NCI-H82 treated with DMSO at 0.1 percent for 48 hours (cell line): ENCODE data around the gene RPIA.
A peak's percentile ranks its signal among the peaks of the same experiment; 100 is the strongest.
"Not testable (repeated sequence)": the region's sequence is repeated elsewhere in the genome, so short reads cannot be mapped to it uniquely, and the experiment has no call there.

ENCODE experiments used
- DNase-seq: peaks from one replicate; lab custom pipeline; 2025; ENCODE audit not compliant: unreplicated experiment; lab: John Stamatoyannopoulos, UW

Gene RPIA

GRCh38 chr2:88733155-88733902 lies 41.9 kb downstream of the RPIA start:
- no peak for DNase-seq

DNA sequence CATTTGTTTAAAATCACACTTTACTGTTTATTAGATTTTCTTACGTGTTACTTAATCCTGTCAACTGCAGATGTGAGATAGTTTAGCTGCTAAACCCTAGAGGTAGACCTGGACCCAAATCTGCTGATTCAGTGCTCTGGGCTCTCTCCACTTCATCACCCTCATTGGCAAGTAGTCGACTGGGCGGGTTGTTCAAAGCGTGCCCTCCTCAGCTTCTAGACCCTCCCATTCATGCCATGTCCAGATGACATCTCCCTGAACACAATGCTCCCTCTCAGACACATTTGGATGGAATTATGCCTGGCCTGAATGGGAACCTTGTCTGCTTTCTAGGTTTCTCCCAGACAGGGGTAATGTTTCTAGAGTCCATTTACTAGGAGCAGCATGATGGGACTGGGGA lies 43.7 kb downstream of the RPIA start:
- no peak for DNase-seq

- no peak for DNase-seq
Measured at GRCh38 chr2:88735853-88736252, 44.4 kb downstream of the RPIA start.

GRCh38 chr2:88736437-88736836 lies 45.0 kb downstream of the RPIA start:
- DNase-seq, result no peak

GRCh38 chr2:88737385-88737784 lies 45.9 kb downstream of the RPIA start:
- no peak for DNase-seq

DNA sequence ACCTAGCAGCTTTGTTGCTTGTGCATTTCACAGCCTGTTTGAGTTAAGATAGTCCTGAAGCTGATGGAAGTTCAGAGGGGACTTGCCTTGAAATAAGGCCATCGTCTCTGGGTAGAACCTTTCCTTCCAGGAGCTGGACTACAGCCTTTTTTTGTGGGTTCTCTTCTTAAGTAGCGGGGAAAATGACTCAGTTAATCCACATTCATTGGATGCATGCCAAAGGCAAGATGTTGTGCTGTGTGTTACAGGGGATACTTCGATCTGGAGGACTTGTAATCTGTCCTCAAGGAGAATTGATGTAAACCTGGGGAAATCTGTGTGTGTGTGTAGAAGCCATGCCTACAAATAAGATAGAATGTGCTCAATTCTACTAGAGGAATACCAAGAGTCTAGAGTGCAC lies 46.8 kb downstream of the RPIA start:
- no peak for DNase-seq

DNA sequence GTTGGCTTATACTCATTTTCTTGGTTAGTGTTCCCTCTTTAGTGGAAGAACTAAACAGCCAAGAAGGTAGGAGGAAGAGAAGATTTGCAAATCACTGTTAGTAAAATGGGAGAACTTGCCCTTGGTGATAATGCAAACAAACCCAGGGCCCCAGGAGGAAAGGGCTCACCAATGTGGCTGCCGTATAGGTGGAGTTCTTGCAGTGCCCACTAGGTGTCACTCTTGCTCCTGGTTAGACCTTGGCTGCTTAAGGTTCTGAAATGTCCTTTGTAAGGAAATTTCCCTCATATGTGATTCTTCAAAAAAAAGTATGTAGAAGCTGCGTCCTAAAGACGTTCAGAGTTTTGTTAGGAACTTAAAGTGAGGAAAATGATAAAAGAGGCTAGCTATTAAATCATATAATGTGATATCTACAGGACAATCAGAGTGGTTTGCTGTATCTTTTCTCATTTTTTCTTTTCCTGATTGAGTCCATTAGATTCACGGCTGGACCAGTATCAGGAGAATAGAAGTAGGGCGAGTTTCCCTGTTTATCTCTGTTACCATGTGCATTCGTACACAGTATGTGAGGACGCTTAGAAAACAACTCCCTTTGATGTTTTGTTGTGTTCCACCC lies 48.6 kb downstream of the RPIA start:
- DNase-seq, result peak; percentile 36

DNA sequence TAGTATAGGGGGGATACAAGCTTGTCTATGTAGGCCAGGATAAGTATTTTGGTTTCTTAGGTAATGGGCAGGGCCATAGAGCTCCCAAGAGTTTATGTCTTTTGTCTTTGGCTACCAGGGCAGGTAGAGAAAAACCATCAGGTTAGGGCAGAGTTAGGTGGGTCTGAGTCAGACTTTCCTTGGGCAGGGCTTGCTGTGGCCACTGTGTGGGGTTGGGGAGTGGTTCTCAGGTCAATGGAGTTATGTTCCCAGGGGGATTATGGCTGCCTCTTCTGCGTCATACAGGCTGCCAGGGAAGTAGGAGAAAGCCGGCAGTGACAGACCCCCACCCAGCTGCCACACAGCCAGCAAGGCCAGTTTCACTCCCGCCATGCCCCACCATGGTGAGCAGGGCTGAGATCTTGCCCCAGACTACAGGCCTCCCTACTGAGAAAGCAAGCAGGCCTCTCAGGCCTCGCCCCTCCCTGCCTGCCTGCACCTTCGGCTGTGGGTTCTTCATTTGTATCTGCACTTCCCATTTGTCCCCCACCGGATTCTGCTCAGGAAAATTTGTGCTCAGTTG lies 55.5 kb downstream of the RPIA start:
- no peak for DNase-seq

DNA sequence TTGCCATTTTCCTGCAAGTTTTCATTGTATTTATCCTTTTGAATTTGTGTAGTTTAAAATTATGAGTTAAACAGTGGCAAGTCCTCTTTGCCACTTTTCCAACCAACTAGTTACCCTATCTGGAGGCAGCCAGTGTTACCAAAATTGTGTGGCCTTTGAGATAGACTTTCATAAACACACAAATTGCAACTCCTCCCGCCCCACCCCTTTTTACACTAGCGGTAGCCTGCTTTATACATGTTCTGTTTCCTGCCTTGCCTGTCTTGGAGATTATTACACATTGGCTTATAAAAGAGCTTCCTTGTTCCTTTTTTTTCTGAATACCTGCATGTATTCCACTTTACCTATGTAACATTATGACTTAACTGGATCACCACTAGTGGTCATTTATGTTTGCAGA lies 56.5 kb downstream of the RPIA start:
- no peak for DNase-seq

DNA sequence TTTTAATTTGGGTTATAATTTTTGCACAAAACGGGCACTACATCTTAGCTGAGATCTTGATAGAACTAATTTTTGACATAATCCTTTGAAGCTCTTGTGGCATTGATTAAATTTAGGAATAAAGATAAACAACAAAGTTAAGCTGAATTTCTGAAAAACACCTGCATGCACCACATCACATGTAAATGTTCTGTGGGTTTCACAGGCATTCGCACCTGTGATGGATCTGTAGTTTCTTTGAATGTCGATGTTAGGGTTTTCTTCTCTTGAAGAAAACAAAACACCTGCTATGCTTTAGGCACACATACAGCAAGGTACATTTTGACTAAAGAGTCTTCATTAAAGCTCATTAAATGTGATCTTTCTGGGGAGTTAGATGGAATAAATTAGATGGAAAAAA lies 60.3 kb downstream of the RPIA start:
- DNase-seq, result no peak

DNA sequence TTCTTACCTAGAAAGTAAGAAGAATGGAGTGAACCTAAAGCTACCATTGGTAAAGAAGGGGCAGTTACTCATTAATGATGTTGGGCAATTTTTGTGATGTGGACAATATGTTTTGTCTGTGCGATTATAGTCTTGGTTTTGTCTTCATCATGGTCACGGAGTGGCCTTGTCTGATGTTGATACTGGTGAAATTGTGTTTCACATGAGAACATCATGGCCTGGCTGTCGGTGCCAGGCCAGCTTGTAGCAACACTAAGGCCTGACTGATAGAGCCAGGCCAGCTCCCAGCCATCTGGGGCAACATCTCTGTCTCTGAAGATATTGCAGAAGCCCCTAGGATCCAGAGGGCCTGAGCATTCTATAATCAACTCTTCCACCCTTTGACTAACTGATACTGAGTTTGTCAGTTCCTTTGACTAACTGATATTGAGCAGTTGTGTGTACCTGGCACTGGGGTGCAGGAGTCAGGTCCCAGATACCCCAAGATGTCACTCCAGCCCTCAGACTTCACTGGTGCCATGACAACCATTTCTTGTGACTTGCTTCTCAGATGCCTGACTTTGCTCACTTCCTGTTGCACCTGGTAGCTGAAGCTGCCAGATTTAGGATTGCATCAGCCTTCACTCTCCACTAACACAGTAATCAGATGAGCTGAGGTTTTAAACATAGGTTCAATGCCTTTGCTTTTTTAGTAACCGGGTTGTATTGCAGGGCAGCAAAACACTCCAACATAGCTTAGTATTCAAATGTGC lies 62.5 kb downstream of the RPIA start:
- DNase-seq, result no peak

GRCh38 chr2:88754585-88755320 lies 63.3 kb downstream of the RPIA start:
- no peak for DNase-seq

- no peak for DNase-seq
Measured at GRCh38 chr2:88755836-88756235, 64.4 kb downstream of the RPIA start.

GRCh38 chr2:88757025-88757424 lies 65.6 kb downstream of the RPIA start:
- DNase-seq, result no peak

DNA sequence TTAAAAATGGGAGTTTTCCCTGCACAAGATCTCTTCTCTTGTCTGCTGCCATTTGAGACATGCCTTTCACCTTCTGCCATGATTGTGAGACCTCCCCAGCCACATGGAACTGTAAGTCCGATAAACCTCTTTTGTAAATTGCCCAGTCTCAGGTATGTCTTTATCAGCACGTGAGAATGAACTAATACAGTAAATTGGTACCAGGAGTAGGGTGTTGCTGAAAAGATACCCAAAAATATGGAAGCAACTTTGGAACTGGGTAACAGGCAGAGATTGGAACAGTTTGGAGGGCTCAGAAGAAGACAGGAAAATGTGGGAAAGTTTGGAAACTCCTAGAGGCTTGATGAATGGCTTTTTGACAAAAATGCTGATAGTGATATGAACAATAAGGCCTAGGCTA lies 67.2 kb downstream of the RPIA start:
- not testable (repeated sequence) for DNase-seq

DNA sequence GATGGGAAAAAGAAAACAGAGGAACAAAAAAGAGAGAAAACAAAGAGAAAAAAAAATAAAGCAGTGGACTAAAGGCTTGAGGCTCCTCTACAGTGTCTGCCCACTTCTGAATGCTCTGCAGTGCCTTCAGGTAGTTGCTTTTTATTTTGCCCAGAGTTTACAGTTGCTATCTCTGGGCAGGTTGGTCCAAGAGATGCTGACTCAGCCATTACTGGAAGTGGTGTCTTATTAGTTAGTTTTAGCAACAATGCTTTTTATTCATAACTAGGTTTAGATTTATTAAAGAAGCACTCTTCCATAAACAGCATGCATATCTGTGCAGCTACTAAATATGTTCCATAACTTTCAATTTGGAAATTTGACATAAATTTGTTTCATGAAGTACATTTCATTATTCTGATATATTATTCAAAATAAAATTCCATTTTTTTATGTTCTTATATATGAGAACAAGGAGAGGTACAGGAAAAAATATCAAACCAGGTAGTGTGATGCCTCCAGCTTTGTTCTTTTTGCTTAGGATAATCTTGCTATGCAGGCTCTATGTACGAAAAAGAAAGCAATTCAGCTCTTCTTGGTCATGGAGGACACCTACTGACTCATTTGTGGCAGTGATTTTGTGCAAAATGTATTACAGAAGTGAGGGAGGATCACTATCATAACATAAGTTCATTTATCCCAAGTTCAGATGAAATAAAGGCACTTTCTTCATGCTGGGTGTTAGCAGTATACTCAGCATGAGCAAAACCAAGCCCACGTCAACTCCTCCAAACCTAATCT lies 69.5 kb downstream of the RPIA start:
- DNase-seq, result no peak

GRCh38 chr2:88764141-88764849 lies 72.8 kb downstream of the RPIA start:
- no peak for DNase-seq

DNA sequence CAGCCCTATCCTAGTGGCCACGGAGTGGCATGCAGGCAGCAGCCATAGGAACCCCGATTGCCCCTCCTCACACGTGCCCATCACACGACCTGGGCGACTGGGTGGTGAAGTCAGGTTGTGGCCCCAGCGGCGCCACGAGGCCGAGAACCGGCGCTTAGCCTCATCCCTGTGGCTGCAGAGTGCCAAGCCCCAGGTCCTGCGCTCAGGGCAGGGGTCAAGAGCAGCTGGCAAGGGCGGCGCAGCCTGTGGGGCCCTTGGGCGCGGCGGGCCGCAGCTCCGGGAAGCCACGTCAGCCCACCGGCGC lies 73.3 kb downstream of the RPIA start:
- no peak for DNase-seq

DNA sequence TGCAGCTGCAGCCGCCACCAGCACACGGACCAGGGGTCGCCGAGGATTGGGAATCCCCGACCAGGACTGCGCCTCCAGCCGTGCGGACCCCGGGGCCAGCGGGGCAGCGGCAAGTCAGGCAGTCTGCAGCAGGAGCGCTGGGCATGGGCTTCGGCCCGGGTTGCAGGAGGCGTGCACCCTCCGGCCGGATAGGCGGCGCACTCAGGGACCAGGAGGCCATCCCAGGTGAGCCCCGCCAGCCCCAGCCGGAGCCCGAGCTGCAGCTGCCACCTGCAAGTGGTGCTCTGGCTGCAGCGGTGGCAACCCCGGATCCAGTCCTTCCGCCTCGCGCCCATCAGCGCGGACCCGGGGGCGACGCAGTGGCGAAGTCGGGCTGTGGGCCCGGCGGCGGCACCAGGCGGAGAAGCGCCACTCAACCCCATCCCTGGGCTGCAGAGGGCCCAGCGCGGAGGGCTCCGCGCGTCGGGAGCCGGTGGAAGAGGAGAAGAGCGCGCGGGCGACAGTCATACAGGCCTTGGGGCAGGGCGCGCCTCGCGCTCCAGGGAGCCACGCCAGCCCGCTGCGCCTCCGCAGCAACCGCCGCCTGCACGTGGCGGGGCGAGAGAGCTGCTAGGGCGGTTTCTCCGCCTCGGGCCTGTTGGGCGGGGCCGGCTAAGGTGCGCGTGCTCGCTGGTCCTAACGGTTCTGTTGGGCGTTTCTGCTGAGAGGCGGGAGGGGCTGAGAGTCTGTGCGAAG lies 73.8 kb downstream of the RPIA start:
- peak; percentile 18 for DNase-seq
